ENCODE results near the gene HOXA13. TPM values are rescaled to one million over a fixed set of nuclear protein-coding genes. Genes with fewer than 3 reads are reported as not detected.

Gene HOXA13
- total RNA-seq, 1 donor, result 1.3 TPM

DNA sequence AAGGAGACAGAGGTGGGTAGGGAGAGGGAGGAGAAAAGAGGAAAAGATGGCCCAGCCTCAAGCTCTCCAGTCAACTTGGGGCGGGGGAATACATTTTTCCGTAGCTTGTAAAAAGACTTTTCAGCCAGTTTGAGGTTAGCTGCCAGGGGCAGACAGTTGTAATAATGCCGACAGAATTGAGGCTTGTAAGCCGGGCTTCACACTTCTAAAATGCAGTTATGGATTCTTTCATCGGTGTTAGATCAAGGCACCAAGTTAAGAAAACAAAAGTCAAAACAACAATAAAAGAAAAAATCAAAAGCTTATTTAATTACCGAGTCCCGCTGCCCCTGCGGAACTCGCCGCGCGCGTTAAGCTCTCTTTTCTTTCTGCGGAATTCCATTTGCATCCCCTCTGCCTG lies 42.3 kb upstream of the HOXA13 start:
- peak overlapping the region; percentile 42 for H3K4me3 ChIP-seq (ENCODE audit: low read depth, low read length)
- TF ChIP-seq CTCF (IDR thresholded peaks at IDR 0.05; ENCODE audit: insufficient read depth, low read depth, low read length), result no peak
- DNase-seq (ENCODE audit: low read depth), result no peak

DNA sequence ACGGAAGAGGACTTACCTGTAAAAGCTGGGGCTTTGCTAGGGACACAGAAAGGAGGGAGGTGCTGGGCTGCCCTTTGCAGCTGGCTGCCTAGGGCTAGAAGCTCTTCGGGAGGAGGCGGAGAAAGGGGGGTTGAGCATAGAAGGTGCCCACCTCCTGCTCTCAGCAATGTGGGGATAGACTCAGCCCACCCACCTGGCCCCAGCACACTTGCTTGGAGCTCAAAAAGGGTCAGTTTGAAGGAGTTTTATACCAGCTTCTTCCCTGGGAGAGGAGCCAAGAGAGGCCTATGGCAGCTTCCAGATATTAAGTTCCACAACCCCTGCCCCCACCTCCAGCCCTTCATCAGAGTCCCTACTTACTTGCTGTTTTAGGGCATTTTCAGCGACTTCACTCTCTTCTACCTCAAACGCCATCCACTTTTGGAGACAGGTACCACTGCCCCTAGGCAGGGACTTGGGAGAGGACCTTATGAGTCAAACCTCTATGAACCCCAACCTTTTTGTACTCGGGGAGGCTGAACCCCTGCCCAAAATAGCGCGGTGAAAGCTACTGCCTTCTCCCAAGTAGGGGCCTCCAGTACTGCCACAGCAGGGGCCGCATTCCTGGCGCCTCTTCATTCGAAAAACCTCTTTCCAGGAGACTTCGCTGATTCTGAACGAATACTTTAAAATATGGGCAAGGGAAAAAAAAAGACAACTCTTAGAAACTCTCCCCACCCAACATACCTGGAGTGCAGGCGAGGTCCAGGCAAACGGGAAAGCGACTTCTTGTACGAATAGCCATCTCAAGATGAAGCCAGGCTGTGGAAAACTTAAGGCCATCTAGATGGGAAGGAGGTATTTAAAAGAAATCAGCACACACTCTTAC lies 41.5 kb upstream of the HOXA13 start:
- H3K4me3 ChIP-seq (ENCODE audit: low read depth, low read length), result no peak overlapping the region
- TF ChIP-seq CTCF (IDR thresholded peaks at IDR 0.05; ENCODE audit: insufficient read depth, low read depth, low read length), result no peak
- DNase-seq (ENCODE audit: low read depth), result no peak

DNA sequence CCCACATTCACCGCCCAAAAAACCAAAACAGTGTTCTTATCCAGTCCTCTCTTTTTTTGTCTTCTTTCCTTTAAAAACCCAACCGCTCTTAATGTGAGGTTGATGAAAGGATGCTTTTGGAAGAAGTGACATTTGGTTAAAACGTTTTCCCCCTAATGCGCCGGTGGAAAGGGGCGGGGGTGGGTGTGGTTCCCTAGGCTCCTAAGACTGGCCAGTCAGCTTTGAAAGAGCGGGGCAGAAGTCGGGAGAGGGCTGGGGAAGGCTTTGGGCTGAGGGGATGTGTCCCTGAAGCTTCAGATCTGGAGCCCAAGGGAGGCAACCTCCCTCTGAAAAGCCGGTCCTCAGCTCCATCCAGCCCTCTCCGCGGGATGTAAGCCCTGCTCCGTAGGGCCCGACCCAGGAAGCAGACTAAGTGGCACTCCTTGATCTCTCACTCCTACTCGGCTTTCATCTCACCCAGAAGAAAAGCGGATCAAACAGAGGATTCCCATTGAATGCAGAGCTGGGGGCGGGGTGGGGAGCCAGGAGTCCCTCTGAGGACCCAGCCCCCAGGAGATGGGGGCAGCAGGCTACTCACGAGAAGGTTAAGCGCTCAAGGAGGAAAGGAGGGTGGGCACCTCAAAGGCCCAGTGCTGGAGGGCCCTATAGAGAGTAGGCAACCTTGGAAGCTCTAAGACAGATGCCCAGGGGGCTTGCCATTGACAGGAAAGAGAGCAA lies 40.3 kb upstream of the HOXA13 start:
- TF ChIP-seq CTCF (IDR thresholded peaks at IDR 0.05; ENCODE audit: insufficient read depth, low read depth, low read length), result no peak
- no peak for DNase-seq (ENCODE audit: low read depth)
- H3K4me3 ChIP-seq (ENCODE audit: low read depth, low read length), result no peak overlapping the region

- H3K4me3 ChIP-seq (ENCODE audit: low read depth, low read length), result peak overlapping the region; percentile 16
- no peak for TF ChIP-seq CTCF (IDR thresholded peaks at IDR 0.05; ENCODE audit: insufficient read depth, low read depth, low read length)
- no peak for DNase-seq (ENCODE audit: low read depth)
Measured at GRCh38 chr7:27239387-27240014, 39.6 kb upstream of the HOXA13 start.

DNA sequence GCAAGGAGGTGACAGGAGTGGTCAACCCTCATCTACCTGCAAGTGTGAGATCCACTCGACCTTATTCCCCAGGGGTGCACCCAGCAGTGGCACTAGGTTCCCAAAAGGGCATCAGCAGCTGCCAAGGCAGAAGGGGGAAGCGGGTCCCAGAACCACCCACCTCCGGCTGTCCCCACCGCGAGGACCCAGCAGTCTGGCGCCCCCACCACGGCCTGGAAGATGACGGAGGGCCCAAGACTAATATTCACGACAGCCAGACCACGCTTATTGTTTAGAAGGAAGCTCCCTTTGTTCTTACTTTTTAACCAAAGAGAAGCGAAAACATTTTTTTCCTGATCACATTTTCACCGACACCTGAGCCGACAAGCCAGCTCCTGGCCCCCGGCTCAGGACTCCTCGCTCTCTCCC lies 39.1 kb upstream of the HOXA13 start:
- DNase-seq (ENCODE audit: low read depth), result no peak
- TF ChIP-seq CTCF (IDR thresholded peaks at IDR 0.05; ENCODE audit: insufficient read depth, low read depth, low read length), result no peak
- no peak overlapping the region for H3K4me3 ChIP-seq (ENCODE audit: low read depth, low read length)

- peak; percentile 28 for DNase-seq (ENCODE audit: low read depth)
- TF ChIP-seq CTCF (IDR thresholded peaks at IDR 0.05; ENCODE audit: insufficient read depth, low read depth, low read length), result no peak
- no peak overlapping the region for H3K4me3 ChIP-seq (ENCODE audit: low read depth, low read length)
Measured at GRCh38 chr7:27237735-27238334, 37.9 kb upstream of the HOXA13 start.
